ENCODE measurements around the gene SCN9A. TPM values are rescaled to one million over a fixed set of nuclear protein-coding genes. Genes with fewer than 3 reads are reported as not detected.

Gene SCN9A
- total RNA-seq (2022; extraction: Qiagen RNA extraction; ENCODE audit: low read depth), result 2.8 to 6.1 TPM (median 5.1 TPM) in 5 replicates

GRCh38 chr2:166375736-166376487, at the start of gene SCN9A:
Gene SCN9A (minus strand): TSS chr2:166375944. CDS start chr2:166311756, 64,188 bp downstream.

Other genes starting within 250 kb of the SCN9A start
- gene SCN1A, start 247.9 kb downstream of the SCN9A start, total RNA-seq (2022; extraction: Qiagen RNA extraction; ENCODE audit: low read depth), result not detected in 5 replicates
- gene SCN7A, start 118.3 kb upstream of the SCN9A start, total RNA-seq (2022; extraction: Qiagen RNA extraction; ENCODE audit: low read depth), result not detected in 5 replicates